Liver (tissue), 9 donors: ENCODE measurements around the gene CUX1. TPM values are rescaled to one million over a fixed set of nuclear protein-coding genes. Genes with fewer than 3 reads are reported as not detected.
A peak's percentile ranks its signal among the peaks of the same experiment; 100 is the strongest.

Experiments
- DNase-seq: peaks from one replicate; pipeline ENCODE4 v3.0.0-alpha.2; 2017; ENCODE audit warnings: low spot score
- H3K27ac ChIP-seq, 2 donors: one replicate each; pipeline ENCODE4 v1.7.0; 2013; ENCODE audit warnings: inconsistent platforms in 2 of 2, low read length in 2 of 2, control low read depth in 1 of 2, low read depth in 1 of 2, mild to moderate bottlenecking in 1 of 2
- H3K27me3 ChIP-seq, 4 donors: one replicate each; pipeline versions ENCODE4 v1.6.1 to v1.7.0; 2013; ENCODE audit warnings: low read length in 3 of 4, inconsistent platforms in 1 of 4, mild to moderate bottlenecking in 1 of 4, moderate library complexity in 1 of 4; ENCODE audit not compliant: control insufficient read depth in 4 of 4, insufficient read depth in 4 of 4
- H3K36me3 ChIP-seq, 4 donors: one replicate each; pipeline versions ENCODE4 v1.6.1 to v1.7.0; 2013; ENCODE audit warnings: low read length in 3 of 4, mild to moderate bottlenecking in 3 of 4, low read depth in 1 of 4, moderate library complexity in 1 of 4; ENCODE audit not compliant: control insufficient read depth in 4 of 4, insufficient read depth in 3 of 4
- H3K4me1 ChIP-seq, 4 donors: one replicate each; pipeline versions ENCODE4 v1.6.1 to v1.7.0; 2013; ENCODE audit warnings: low read length in 3 of 4, mild to moderate bottlenecking in 3 of 4, moderate library complexity in 1 of 4; ENCODE audit not compliant: control insufficient read depth in 4 of 4, insufficient read depth in 4 of 4
- H3K4me3 ChIP-seq, 3 donors: one replicate each; pipeline versions ENCODE4 v1.6.1 to v1.7.0; 2013; ENCODE audit warnings: low read length in 3 of 3, control low read depth in 1 of 3, low read depth in 1 of 3, mild to moderate bottlenecking in 1 of 3
- H3K9ac ChIP-seq, 2 donors: one replicate each; pipeline ENCODE4 v1.7.0; 2013; ENCODE audit warnings: low read length in 2 of 2, mild to moderate bottlenecking in 2 of 2, moderate library complexity in 2 of 2, control low read depth in 1 of 2, low read depth in 1 of 2
- H3K9me3 ChIP-seq, 4 donors: one replicate each; pipeline versions ENCODE4 v1.6.1 to v1.7.0; 2013; ENCODE audit warnings: low read length in 3 of 4; ENCODE audit not compliant: control insufficient read depth in 4 of 4
- EGR1 ChIP-seq, 2 donors: IDR thresholded peaks; 2 replicates each; pipeline ENCODE4 v1.6.1; 2016 to 2018; ENCODE audit warnings: antibody characterized with exemption in 2 of 2, low read depth in 2 of 2
- FOXA1 ChIP-seq: IDR thresholded peaks from 2 replicates; pipeline ENCODE4 v1.6.1; 2016; ENCODE audit warnings: antibody characterized with exemption
- FOXA2 ChIP-seq: IDR thresholded peaks from 2 replicates; pipeline ENCODE4 v1.6.1; 2016; ENCODE audit warnings: antibody characterized with exemption
- GABPA ChIP-seq, 2 donors: IDR thresholded peaks in 1 of 2; conservative IDR thresholded peaks in 1 of 2; 2 replicates each; pipeline ENCODE4 v1.6.1; 2016; ENCODE audit warnings: antibody characterized with exemption in 2 of 2, mild to moderate bottlenecking in 1 of 2, moderate library complexity in 1 of 2
- HNF4A ChIP-seq, 2 donors: conservative IDR thresholded peaks; 2 replicates each; pipeline ENCODE4 v1.6.1; 2016; ENCODE audit warnings: antibody characterized with exemption in 2 of 2, mild to moderate bottlenecking in 2 of 2
- HNF4G ChIP-seq: IDR thresholded peaks from 2 replicates; pipeline ENCODE4 v1.6.1; 2016; ENCODE audit warnings: antibody characterized with exemption
- RXRA ChIP-seq, 2 donors: IDR thresholded peaks; 2 replicates each; pipeline ENCODE4 v1.6.1; 2017 to 2018; ENCODE audit warnings: antibody characterized with exemption in 2 of 2, mild to moderate bottlenecking in 1 of 2
- WGBS: extraction: QIAGEN DNeasy Blood & Tissue Kit; methylation state at CpG from one replicate; pipeline ENCODE4 v1.1.7; 2013; 5-methylcytosine and 5-hydroxymethylcytosine counted together
- polyA plus RNA-seq, 2 donors: library from polyadenylated mRNA; stranded (reverse) in 1 of 2; unstranded in 1 of 2; fragments of 200-250 nt in 1 of 2; fragments of >200 nt in 1 of 2; fragmentation: Nextera tagmentation in 1 of 2; extraction: Ambion mirVana in 1 of 2; gene quantifications; one replicate each; pipeline versions ENCODE4 v1.2.1 to v1.2.3, GENCODE V29; 2013 to 2015
- total RNA-seq, 2 donors: library from RNA; depleted of rRNA; stranded (reverse); fragments of >200 nt; gene quantifications; one replicate each; pipeline ENCODE4 v1.2.3, GENCODE V29; 2014
- TF ChIP-seq, protein P1 (sequence below): IDR thresholded peaks from 2 replicates; pipeline ENCODE4 v1.6.1; 2016; ENCODE audit warnings: antibody characterized with exemption
- TF ChIP-seq, protein P2 (sequence below): fragments of 150-350 bp; IDR thresholded peaks from 2 replicates; pipeline ENCODE4 v1.5.1; 2017; ENCODE audit warnings: improper control_type of control experiment, low read depth, low read length; ENCODE audit not compliant: missing input control
- TF ChIP-seq, protein P3 (sequence below): IDR thresholded peaks from 2 replicates; pipeline ENCODE4 v1.6.1; 2016; ENCODE audit warnings: antibody characterized with exemption
- donor health status: healthy.
- donor health status: healthy.
- donor health status: healthy.
- donor health status: healthy.
- donor health status: healthy.

CUX1 gene
- total and polyA plus RNA-seq, 4 donors: 18.6 to 40.6 (median 21.4) TPM

DNA sequence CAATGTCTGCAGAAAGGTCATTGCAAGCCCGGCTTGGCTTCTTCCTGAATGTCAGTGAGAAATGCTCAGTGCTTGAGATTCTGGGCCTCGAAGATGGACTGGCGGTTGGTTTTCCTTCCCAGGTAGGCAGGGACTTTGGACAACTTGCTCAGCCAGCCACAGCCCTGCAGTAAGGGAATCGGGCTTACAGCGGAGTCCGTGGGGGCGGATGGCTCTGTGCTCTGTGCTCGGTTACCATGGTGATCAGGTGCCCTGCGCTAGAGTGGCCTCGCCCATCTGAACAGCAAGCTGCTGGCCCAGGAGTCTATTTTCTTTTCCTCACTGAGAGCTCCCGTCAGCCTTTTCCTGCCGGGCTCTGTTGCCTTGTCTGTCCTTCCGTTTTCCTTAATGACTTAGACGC is 391.4 kb downstream of the CUX1 start (continued):
- TF ChIP-seq, protein P1, sequence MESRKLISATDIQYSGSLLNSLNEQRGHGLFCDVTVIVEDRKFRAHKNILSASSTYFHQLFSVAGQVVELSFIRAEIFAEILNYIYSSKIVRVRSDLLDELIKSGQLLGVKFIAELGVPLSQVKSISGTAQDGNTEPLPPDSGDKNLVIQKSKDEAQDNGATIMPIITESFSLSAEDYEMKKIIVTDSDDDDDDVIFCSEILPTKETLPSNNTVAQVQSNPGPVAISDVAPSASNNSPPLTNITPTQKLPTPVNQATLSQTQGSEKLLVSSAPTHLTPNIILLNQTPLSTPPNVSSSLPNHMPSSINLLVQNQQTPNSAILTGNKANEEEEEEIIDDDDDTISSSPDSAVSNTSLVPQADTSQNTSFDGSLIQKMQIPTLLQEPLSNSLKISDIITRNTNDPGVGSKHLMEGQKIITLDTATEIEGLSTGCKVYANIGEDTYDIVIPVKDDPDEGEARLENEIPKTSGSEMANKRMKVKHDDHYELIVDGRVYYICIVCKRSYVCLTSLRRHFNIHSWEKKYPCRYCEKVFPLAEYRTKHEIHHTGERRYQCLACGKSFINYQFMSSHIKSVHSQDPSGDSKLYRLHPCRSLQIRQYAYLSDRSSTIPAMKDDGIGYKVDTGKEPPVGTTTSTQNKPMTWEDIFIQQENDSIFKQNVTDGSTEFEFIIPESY: no peak
- TF ChIP-seq RXRA (IDR thresholded peaks at IDR 0.05): no peak

DNA sequence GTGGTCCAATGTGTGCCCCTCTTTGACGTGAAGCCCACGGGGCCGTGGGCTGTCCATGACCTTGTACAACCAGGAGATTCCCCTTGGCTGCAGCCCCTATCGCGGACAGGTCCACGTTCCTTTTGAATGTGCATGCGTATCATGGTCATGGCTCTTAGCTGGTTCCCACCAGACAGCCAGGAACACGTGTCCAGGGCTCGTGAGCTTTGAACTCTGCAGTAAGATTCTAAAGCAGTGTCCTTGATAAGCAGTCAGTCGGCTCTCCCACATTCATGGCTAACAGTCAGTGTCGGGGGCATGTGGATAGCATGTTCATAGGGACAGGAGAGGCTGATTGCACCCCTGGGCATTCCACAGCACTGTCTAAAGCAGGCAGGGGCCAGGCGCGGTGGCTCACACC is 393.4 kb downstream of the CUX1 start:
- peaks cover 6 to 27% (median 13%) of the 10 kb centered on the region in 4 donors for H3K36me3 ChIP-seq
- 80% methylated on average over 13 of the region's 13 CpGs for WGBS
- peak; percentile 19 to 50 for TF ChIP-seq HNF4A (conservative IDR thresholded peaks at IDR 0.05)
- TF ChIP-seq, protein P2, sequence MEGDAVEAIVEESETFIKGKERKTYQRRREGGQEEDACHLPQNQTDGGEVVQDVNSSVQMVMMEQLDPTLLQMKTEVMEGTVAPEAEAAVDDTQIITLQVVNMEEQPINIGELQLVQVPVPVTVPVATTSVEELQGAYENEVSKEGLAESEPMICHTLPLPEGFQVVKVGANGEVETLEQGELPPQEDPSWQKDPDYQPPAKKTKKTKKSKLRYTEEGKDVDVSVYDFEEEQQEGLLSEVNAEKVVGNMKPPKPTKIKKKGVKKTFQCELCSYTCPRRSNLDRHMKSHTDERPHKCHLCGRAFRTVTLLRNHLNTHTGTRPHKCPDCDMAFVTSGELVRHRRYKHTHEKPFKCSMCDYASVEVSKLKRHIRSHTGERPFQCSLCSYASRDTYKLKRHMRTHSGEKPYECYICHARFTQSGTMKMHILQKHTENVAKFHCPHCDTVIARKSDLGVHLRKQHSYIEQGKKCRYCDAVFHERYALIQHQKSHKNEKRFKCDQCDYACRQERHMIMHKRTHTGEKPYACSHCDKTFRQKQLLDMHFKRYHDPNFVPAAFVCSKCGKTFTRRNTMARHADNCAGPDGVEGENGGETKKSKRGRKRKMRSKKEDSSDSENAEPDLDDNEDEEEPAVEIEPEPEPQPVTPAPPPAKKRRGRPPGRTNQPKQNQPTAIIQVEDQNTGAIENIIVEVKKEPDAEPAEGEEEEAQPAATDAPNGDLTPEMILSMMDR: no peak
- no peak for TF ChIP-seq EGR1 (IDR thresholded peaks at IDR 0.05; ENCODE audit: low read depth in 2 of 2)
- no peak for DNase-seq
- no peak overlapping the region for H3K4me3 ChIP-seq
- no peaks in the 10 kb centered on the region for H3K9me3 ChIP-seq
- H3K4me1 ChIP-seq: peaks cover 0 to 7% (median 2%) of the 10 kb centered on the region in 4 donors
- no peak overlapping the region for H3K9ac ChIP-seq
- no peaks in the 10 kb centered on the region for H3K27me3 ChIP-seq
- H3K27ac ChIP-seq: no peak overlapping the region

DNA sequence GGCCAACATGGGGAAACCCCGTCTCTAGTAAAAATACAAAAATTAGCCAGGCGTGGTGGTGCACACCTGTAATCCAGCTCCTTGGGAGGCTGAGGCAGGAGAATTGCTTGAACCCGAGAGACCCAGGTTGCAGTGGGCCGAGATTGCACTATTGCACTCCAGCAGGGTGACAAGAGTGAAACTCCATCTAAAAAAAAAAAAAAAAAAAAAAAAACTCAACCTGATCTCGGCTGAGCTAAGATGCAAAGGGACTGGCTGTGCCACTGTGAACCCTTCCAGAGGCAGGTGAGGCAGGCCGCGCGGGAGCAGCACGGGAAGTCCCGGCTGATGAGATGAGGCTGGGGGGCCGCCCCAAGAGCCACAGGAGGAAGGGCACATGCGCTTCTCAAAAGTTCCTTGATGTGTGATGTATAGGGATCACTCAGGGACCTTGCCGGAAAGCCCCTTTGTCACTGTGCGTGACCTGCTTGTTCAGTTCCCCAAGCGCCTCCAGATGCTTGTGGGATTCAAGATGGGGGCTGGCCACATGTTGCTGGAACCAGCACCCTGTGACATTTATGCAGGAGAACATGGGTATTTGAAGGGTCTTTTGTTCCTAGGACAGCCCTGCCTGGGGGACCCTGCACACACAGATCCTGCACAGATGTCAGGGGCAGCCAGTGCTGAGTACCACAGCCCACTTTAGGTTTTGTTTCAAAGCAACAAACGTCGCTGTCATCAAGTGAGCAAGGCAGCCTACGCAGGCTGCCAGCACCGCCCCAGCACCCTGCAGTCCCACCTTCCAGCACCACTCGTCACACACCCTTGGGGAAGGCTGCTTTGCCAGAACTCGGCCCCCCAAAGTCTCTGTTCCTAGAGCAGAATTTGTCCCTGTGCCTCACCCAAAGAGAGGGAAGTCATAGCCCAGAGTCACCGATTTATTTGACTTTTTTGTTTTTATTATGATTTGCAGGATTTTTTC is 394.4 kb downstream of the CUX1 start:
- Histone ChIP-seq H3K27ac (no peak overlapping the region), H3K9ac (no peak overlapping the region), H3K4me3 (no peak overlapping the region), H3K4me1 (peaks cover 0 to 7% (median 2%) of the 10 kb centered on the region in 4 donors), H3K9me3 (no peaks in the 10 kb centered on the region), H3K36me3 (peaks cover 4 to 20% (median 10%) of the 10 kb centered on the region in 4 donors), H3K27me3 (no peaks in the 10 kb centered on the region)
- TF ChIP-seq, protein P1: no peak
- TF ChIP-seq HNF4G (no peak), FOXA1 (no peak), GABPA (IDR thresholded peaks at IDR 0.05 in 1 of 2, conservative IDR thresholded peaks at IDR 0.05 in 1 of 2) (no peak), FOXA2 (no peak)
- TF ChIP-seq, protein P3, sequence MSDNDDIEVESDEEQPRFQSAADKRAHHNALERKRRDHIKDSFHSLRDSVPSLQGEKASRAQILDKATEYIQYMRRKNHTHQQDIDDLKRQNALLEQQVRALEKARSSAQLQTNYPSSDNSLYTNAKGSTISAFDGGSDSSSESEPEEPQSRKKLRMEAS: no peak
- 97% methylated on average over 22 of the region's 22 CpGs for WGBS
- no peak for DNase-seq
